ENCODE results near the gene CASK. TPM values are rescaled to one million over a fixed set of nuclear protein-coding genes. Genes with fewer than 3 reads are reported as not detected.

Gene CASK
- 21.5 and 23.0 TPM in 2 replicates for total RNA-seq

GRCh38 chrX:41923211-41923977 is at the start of gene CASK:
CASK (minus strand) TSS chrX:41923554; CDS start chrX:41922988, 566 bp downstream.
- ChIA-PET CTCF (interaction anchor here (0.8 kb wide), 1 partner anchor 823 kb away, joined by 4 read pairs; no protein-coding TSS in a partner anchor), POLR2A (interaction anchor here (0.7 kb wide), 1 partner anchor 1028 kb away, joined by 3 read pairs; no protein-coding TSS in a partner anchor)
- no peaks in the 10 kb centered on the region for H3K27me3 Mint-ChIP-seq
- DNase-seq (peak; percentile 78), ATAC-seq (ENCODE audit: low read depth) (peak; percentile 89)
- H3K4me1 Mint-ChIP-seq = peaks cover 20% of the 10 kb centered on the region
- peak within 1 kb of the TSS; percentile 91 for H3K4me3 Mint-ChIP-seq
- H3K27ac Mint-ChIP-seq = peak within 1 kb of the TSS; percentile 81
- no peaks in the 10 kb centered on the region for H3K36me3 Mint-ChIP-seq (ENCODE audit: low read depth)
- TF ChIP-seq CTCF (IDR thresholded peaks at IDR 0.05) = no peak
- intact Hi-C loops (cut with micrococcal nuclease) = loop anchor here (1.0 to 10.0 kb wide), 4 partner anchors 41 to 1731 kb away; no protein-coding TSS in a partner anchor
- H3K9me3 Mint-ChIP-seq = no peaks in the 10 kb centered on the region

- no peaks in the 10 kb centered on the region for H3K36me3 Mint-ChIP-seq (ENCODE audit: low read depth)
- CTCF ChIA-PET = no interaction called here
- H3K27ac Mint-ChIP-seq = no peak overlapping the region
- H3K9me3 Mint-ChIP-seq = no peaks in the 10 kb centered on the region
- H3K27me3 Mint-ChIP-seq = peaks cover 2% of the 10 kb centered on the region
- intact Hi-C loops (cut with micrococcal nuclease) = no loop called here
- POLR2A ChIA-PET = no interaction called here
- no peak for TF ChIP-seq CTCF (IDR thresholded peaks at IDR 0.05)
- DNase-seq (no peak), ATAC-seq (ENCODE audit: low read depth) (no peak)
- H3K4me3 Mint-ChIP-seq = no peak overlapping the region
- no peaks in the 10 kb centered on the region for H3K4me1 Mint-ChIP-seq
Measured at GRCh38 chrX:41971346-41971745, 48.0 kb upstream of the CASK start.

- intact Hi-C loops (cut with micrococcal nuclease) = no loop called here
- no peak overlapping the region for H3K27ac Mint-ChIP-seq
- H3K4me3 Mint-ChIP-seq = no peak overlapping the region
- peaks cover 2% of the 10 kb centered on the region for H3K27me3 Mint-ChIP-seq
- no peaks in the 10 kb centered on the region for H3K36me3 Mint-ChIP-seq (ENCODE audit: low read depth)
- DNase-seq (no peak), ATAC-seq (ENCODE audit: low read depth) (no peak)
- H3K9me3 Mint-ChIP-seq = peaks cover 3% of the 10 kb centered on the region
- no peaks in the 10 kb centered on the region for H3K4me1 Mint-ChIP-seq
- POLR2A ChIA-PET = no interaction called here
- CTCF ChIA-PET = no interaction called here
- no peak for TF ChIP-seq CTCF (IDR thresholded peaks at IDR 0.05)
Measured at GRCh38 chrX:41970419-41970818, 47.1 kb upstream of the CASK start.

GRCh38 chrX:41963348-41963747 is 40.0 kb upstream of the CASK start:
- no peaks in the 10 kb centered on the region for H3K36me3 Mint-ChIP-seq (ENCODE audit: low read depth)
- no peak for DNase-seq
- peaks cover 3% of the 10 kb centered on the region for H3K9me3 Mint-ChIP-seq
- H3K4me1 Mint-ChIP-seq = peaks cover 2% of the 10 kb centered on the region
- TF ChIP-seq CTCF (IDR thresholded peaks at IDR 0.05) = no peak
- POLR2A ChIA-PET = no interaction called here
- no peak overlapping the region for H3K27ac Mint-ChIP-seq
- no peak overlapping the region for H3K4me3 Mint-ChIP-seq
- no peaks in the 10 kb centered on the region for H3K27me3 Mint-ChIP-seq
- ATAC-seq (ENCODE audit: low read depth) = no peak
- CTCF ChIA-PET = no interaction called here
- intact Hi-C loops (cut with micrococcal nuclease) = no loop called here

- POLR2A ChIA-PET = no interaction called here
- H3K4me3 Mint-ChIP-seq = no peak overlapping the region
- no peaks in the 10 kb centered on the region for H3K9me3 Mint-ChIP-seq
- TF ChIP-seq CTCF (IDR thresholded peaks at IDR 0.05) = no peak
- intact Hi-C loops (cut with micrococcal nuclease) = no loop called here
- H3K4me1 Mint-ChIP-seq = peaks cover 2% of the 10 kb centered on the region
- no peak for DNase-seq
- H3K27ac Mint-ChIP-seq = no peak overlapping the region
- no peaks in the 10 kb centered on the region for H3K36me3 Mint-ChIP-seq (ENCODE audit: low read depth)
- ATAC-seq (ENCODE audit: low read depth) = no peak
- CTCF ChIA-PET = no interaction called here
- no peaks in the 10 kb centered on the region for H3K27me3 Mint-ChIP-seq
Measured at GRCh38 chrX:41960142-41960541, 36.8 kb upstream of the CASK start.
